HL-60 (cell line): Measurements from ENCODE around the gene TMEM117.

Experiments used
- DNase-seq, 2 experiments: peaks; one replicate each; pipeline ENCODE4 v3.0.0-alpha.2; 2010 to 2020; ENCODE audit warnings: low read depth in 1 of 2, low spot score in 1 of 2
- H3K27ac ChIP-seq: fragments of 250-450 bp; sonication (Bioruptor Pico); replicated peaks from 2 replicates; pipeline ENCODE4 v1.5.1; 2020; ENCODE audit warnings: mild to moderate bottlenecking, moderate library complexity
- H3K27me3 ChIP-seq: fragments of 250-450 bp; sonication (Bioruptor Pico); 2 replicates; pipeline ENCODE4 v1.5.1; 2021; ENCODE audit warnings: mild to moderate bottlenecking, moderate library complexity; ENCODE audit not compliant: insufficient read depth, poor library complexity, severe bottlenecking
- H3K4me3 ChIP-seq: replicated peaks from 2 replicates; pipeline ENCODE4 v1.5.1; 2011; ENCODE audit warnings: mild to moderate bottlenecking, control low read depth, low read length; ENCODE audit not compliant: insufficient read depth
- CTCF ChIP-seq: IDR thresholded peaks from one replicate; pipeline ENCODE4 v1.5.1; 2011; ENCODE audit warnings: low read length, control low read depth, inconsistent platforms; ENCODE audit not compliant: insufficient read depth
- GABPA ChIP-seq: IDR thresholded peaks from 2 replicates; pipeline ENCODE4 v1.6.1; 2012; ENCODE audit warnings: low read depth
- POLR2AphosphoS5 ChIP-seq: IDR thresholded peaks from 2 replicates; pipeline ENCODE4 v1.6.1; 2012; ENCODE audit warnings: low read depth
- SPI1 ChIP-seq: IDR thresholded peaks from 2 replicates; pipeline ENCODE4 v1.6.1; 2012; ENCODE audit warnings: low read depth, mild to moderate bottlenecking, borderline replicate concordance
- TF ChIP-seq, protein P1 (sequence below): IDR thresholded peaks from 2 replicates; pipeline ENCODE4 v1.6.1; 2012; ENCODE audit warnings: low read depth; ENCODE audit not compliant: insufficient replicate concordance

Gene TMEM117

DNA sequence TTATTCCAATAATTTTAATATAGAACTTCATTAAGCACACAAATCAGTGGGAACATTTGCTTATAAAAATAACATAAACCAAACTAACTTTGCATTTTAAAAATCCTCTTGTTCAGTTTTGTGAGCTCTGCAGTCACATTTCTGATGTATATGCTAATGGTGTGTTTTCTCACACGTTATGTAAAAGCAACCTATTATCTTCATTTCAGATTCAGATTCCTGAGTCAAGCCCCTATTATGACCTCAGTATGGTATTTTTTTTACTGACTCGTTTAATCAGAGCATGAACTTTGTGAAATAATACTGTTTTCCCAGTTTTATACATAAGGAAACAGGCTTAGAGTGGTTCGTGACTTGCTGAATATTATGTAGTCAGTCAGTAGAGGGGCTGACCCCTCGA, 394.0 kb downstream of the TMEM117 start:
- Histone ChIP-seq H3K4me3 (no peak overlapping the region), H3K27ac (no peak overlapping the region), H3K27me3 (no peaks in the 10 kb centered on the region)
- TF ChIP-seq POLR2AphosphoS5 (no peak), GABPA (no peak), SPI1 (no peak), CTCF (no peak)
- TF ChIP-seq, protein P1, sequence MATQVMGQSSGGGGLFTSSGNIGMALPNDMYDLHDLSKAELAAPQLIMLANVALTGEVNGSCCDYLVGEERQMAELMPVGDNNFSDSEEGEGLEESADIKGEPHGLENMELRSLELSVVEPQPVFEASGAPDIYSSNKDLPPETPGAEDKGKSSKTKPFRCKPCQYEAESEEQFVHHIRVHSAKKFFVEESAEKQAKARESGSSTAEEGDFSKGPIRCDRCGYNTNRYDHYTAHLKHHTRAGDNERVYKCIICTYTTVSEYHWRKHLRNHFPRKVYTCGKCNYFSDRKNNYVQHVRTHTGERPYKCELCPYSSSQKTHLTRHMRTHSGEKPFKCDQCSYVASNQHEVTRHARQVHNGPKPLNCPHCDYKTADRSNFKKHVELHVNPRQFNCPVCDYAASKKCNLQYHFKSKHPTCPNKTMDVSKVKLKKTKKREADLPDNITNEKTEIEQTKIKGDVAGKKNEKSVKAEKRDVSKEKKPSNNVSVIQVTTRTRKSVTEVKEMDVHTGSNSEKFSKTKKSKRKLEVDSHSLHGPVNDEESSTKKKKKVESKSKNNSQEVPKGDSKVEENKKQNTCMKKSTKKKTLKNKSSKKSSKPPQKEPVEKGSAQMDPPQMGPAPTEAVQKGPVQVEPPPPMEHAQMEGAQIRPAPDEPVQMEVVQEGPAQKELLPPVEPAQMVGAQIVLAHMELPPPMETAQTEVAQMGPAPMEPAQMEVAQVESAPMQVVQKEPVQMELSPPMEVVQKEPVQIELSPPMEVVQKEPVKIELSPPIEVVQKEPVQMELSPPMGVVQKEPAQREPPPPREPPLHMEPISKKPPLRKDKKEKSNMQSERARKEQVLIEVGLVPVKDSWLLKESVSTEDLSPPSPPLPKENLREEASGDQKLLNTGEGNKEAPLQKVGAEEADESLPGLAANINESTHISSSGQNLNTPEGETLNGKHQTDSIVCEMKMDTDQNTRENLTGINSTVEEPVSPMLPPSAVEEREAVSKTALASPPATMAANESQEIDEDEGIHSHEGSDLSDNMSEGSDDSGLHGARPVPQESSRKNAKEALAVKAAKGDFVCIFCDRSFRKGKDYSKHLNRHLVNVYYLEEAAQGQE, result no peak
- DNase-seq, result no peak

DNA sequence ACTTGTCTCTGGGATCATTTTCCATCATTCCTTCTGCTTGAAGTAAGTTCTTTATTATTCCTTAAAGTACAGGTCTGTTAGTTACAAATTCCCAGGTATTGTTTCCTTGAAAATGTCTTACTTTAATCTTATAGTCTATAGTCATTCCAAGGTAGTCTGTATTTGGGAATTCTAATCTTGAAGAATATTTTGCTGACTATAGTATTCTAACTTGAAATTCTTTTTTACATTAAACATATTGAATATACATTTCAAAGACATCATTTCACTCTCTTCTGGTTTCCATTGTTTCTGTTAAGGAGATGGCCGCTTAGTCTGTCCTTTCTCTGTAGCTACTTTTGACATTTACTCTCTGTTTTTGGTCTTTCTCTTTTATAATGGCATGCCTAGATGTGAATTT, 399.8 kb downstream of the TMEM117 start:
- H3K27ac ChIP-seq, result no peak overlapping the region
- H3K4me3 ChIP-seq, result no peak overlapping the region
- no peaks in the 10 kb centered on the region for H3K27me3 ChIP-seq
- no peak for DNase-seq
- TF ChIP-seq, protein P1, result no peak
- TF ChIP-seq CTCF (no peak), POLR2AphosphoS5 (no peak), SPI1 (no peak), GABPA (no peak)

- H3K27me3 ChIP-seq, result no peaks in the 10 kb centered on the region
- DNase-seq, result no peak
- TF ChIP-seq POLR2AphosphoS5 (no peak), SPI1 (no peak), GABPA (no peak)
- H3K4me3 ChIP-seq, result no peak overlapping the region
- H3K27ac ChIP-seq, result no peak overlapping the region
These were observed 404.3 kb downstream of the TMEM117 start for GRCh38 chr12:44240186-44240585.

DNA sequence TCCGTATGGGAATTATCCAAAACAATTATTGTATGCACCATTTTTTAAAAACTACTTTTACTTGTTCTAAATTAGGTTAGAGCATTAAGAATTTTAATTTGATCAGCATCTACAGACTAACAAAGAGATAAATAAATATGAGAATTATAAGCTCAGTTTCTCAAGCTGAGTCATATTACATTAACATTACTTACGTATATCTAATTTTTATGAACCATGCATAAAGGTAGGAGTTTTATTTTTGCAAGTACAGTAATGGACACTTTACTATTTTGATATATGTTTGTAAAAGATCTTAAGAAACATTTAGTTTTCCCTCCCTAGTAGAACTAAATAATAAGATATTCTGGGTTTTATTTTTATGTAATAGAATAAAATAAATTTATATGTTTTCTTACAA, 410.1 kb downstream of the TMEM117 start:
- Histone ChIP-seq H3K27ac (no peak overlapping the region), H3K27me3 (no peaks in the 10 kb centered on the region), H3K4me3 (no peak overlapping the region)
- no peak for DNase-seq
- TF ChIP-seq GABPA, result no peak
- TF ChIP-seq, protein P1, result no peak
- no peak for TF ChIP-seq CTCF
- no peak for TF ChIP-seq SPI1
- no peak for TF ChIP-seq POLR2AphosphoS5
